ENCODE results near the gene MSH5. TPM values are rescaled to one million over a fixed set of nuclear protein-coding genes. Genes with fewer than 3 reads are reported as not detected.

Gene MSH5
- total and polyA plus RNA-seq, 2 of the 13 experiments (the other 11 are each of a cell fraction or from before 2014, with no cell fraction given): 10.2 to 38.7 TPM

GRCh38 chr6:31777667-31778050 is 37.9 kb downstream of the MSH5 start:
- in situ Hi-C loops (cut with HindIII; ENCODE audit: extremely low pct_ligation_motif_present, low pct_unique_long_range_greater_than_20kb): no loop called here
- Histone ChIP-seq H3K9ac (ENCODE audit: insufficient read depth, low read depth, low read length) (peak overlapping the region; percentile 62; the same call in 1 of the 2 replicates), H3K4me2 (ENCODE audit: low read depth, low read length) (peak overlapping the region; percentile 88), H3K9me3 (ENCODE audit: low read length) (no peaks in the 10 kb centered on the region), H3K27ac (ENCODE audit: extremely low read length, insufficient read depth, low read length) (peak overlapping the region; percentile 70), H3K79me2 (ENCODE audit: insufficient read depth, low read length) (no peaks in the 10 kb centered on the region), H3K4me1 (ENCODE audit: insufficient read depth, low read length) (peaks cover 55% of the 10 kb centered on the region), H2AFZ (ENCODE audit: low read length) (no peak overlapping the region), H3K4me3 (replicated peaks in 1 of 3; ENCODE audit: insufficient read depth in 1 of 3, low read depth in 2 of 3, low read length in 3 of 3) (peak overlapping the region in 1 of 3 experiments; percentile 72; a peak in 1 of 6 replicates), H3K36me3 (replicated peaks in 1 of 2; ENCODE audit: control insufficient read depth in 1 of 2, insufficient read depth in 2 of 2, low read length in 2 of 2) (peaks cover 27 to 32% of the 10 kb centered on the region in 2 experiments), H4K20me1 (ENCODE audit: insufficient read depth, low read length) (no peaks in the 10 kb centered on the region), H3K27me3 (ENCODE audit: control insufficient read depth in 1 of 2, insufficient read depth in 2 of 2, low read length in 2 of 2) (no peaks in the 10 kb centered on the region)
- ATAC-seq (no peak), DNase-seq (ENCODE audit: low spot score) (no peak), FAIRE-seq (no peak)
- intact Hi-C loops (cut with micrococcal nuclease; ENCODE audit: unreplicated experiment): loop anchor here (10.0 kb wide), 1 partner anchor 147 kb away; the partner anchor contains the start of gene C2
- TSS peak; percentile 60 for BruUV-seq (replicated peaks)
- WGBS (ENCODE audit: low lambda C conversion rate): 97% methylated on average over 5 of the region's 5 CpGs
- POLR2A ChIA-PET: interaction anchor here (0.9 to 8.2 kb wide), 28 partner anchors 8 to 236 kb away, joined by 3 to 66 read pairs (median 6); partner anchors contain the start of genes ABHD16A, BAG6, C6orf47 and CFB
- CTCF ChIA-PET (ENCODE audit: low intra/inter-chr PET ratio, low total read pairs): no interaction called here
- no peak for TF ChIP-seq SNAI1 (CRISPR knock-in tag; IDR thresholded peaks at IDR 0.05; ENCODE audit: borderline replicate concordance)
- no peak for TF ChIP-seq PRDM4 (CRISPR knock-in tag; IDR thresholded peaks at IDR 0.05; ENCODE audit: borderline replicate concordance)
- no peak for TF ChIP-seq KDM6A (CRISPR knock-in tag; IDR thresholded peaks at IDR 0.05; ENCODE audit: low read depth)
- TF ChIP-seq ZNF343 (CRISPR knock-in tag; IDR thresholded peaks at IDR 0.05): peak; percentile 50; the same call in 1 of the 2 replicates
- TF ChIP-seq ZSCAN21 (CRISPR knock-in tag; IDR thresholded peaks at IDR 0.05; ENCODE audit: borderline replicate concordance): 0 out of 2 replicates have a peak, but pooled peaks have one; percentile 37
- TF ChIP-seq ZNF543 (CRISPR knock-in tag; IDR thresholded peaks at IDR 0.05): no peak
- no peak for TF ChIP-seq KLF11 (CRISPR knock-in tag; IDR thresholded peaks at IDR 0.05)
- TF ChIP-seq BHLHE40 (IDR thresholded peaks at IDR 0.05; ENCODE audit: low read length): no peak
- no peak for TF ChIP-seq ZSCAN9 (CRISPR knock-in tag; IDR thresholded peaks at IDR 0.05; ENCODE audit: borderline replicate concordance)
- TF ChIP-seq ZFYVE20 (CRISPR knock-in tag; IDR thresholded peaks at IDR 0.05; ENCODE audit: borderline replicate concordance, low read depth): no peak
- peak; percentile 49; the same call in 1 of the 2 replicates for TF ChIP-seq ZNF280D (CRISPR knock-in tag; IDR thresholded peaks at IDR 0.05)
- TF ChIP-seq HDAC2 (CRISPR knock-in tag; IDR thresholded peaks at IDR 0.05): no peak
- no peak for TF ChIP-seq MAX (IDR thresholded peaks at IDR 0.05)
- no peak for TF ChIP-seq ZNF20 (CRISPR knock-in tag; IDR thresholded peaks at IDR 0.05)
- TF ChIP-seq SP4 (CRISPR knock-in tag; IDR thresholded peaks at IDR 0.05): no peak
- no peak for TF ChIP-seq MIXL1 (CRISPR knock-in tag; IDR thresholded peaks at IDR 0.05)
- no peak for TF ChIP-seq GFI1 (CRISPR knock-in tag; IDR thresholded peaks at IDR 0.05; ENCODE audit: borderline replicate concordance)
- no peak for TF ChIP-seq EZH2 (conservative IDR thresholded peaks at IDR 0.05; ENCODE audit: low read depth, low read length)
- TF ChIP-seq SCMH1 (CRISPR knock-in tag; IDR thresholded peaks at IDR 0.05; ENCODE audit: borderline replicate concordance): no peak
- TF ChIP-seq ZSCAN29 (CRISPR knock-in tag; conservative IDR thresholded peaks at IDR 0.05): no peak
- TF ChIP-seq FOXP1 (IDR thresholded peaks at IDR 0.05): no peak
- no peak for TF ChIP-seq FOXP1 (CRISPR knock-in tag; IDR thresholded peaks at IDR 0.05)
- 0 out of 2 replicates have a peak, but pooled peaks have one; percentile 2 for TF ChIP-seq ZNF556 (CRISPR knock-in tag; IDR thresholded peaks at IDR 0.05; ENCODE audit: borderline replicate concordance)

Measured in HepG2 (cell line).